Progenitor cell of endocrine pancreas (in vitro differentiated cells): ENCODE data around the gene TADA3. TPM values are rescaled to one million over a fixed set of nuclear protein-coding genes. Genes with fewer than 3 reads are reported as not detected.
A peak's percentile ranks its signal among the peaks of the same experiment; 100 is the strongest.

ENCODE experiments used
- DNase-seq: peaks from one replicate; pipeline ENCODE4 v3.0.0; 2021; ENCODE audit warnings: low spot score; ENCODE audit not compliant: unreplicated experiment
- H3K27ac Mint-ChIP-seq: 2 replicates; pipeline ENCODE4 v1.8.0; 2021; ENCODE audit warnings: mild to moderate bottlenecking, moderate library complexity, mixed read lengths
- H3K27me3 Mint-ChIP-seq: 2 replicates; pipeline ENCODE4 v1.8.0; 2021; ENCODE audit warnings: mixed read lengths
- H3K36me3 Mint-ChIP-seq: 2 replicates; pipeline ENCODE4 v1.8.0; 2022; ENCODE audit warnings: mixed read lengths; ENCODE audit not compliant: insufficient read depth
- H3K4me1 Mint-ChIP-seq: 2 replicates; pipeline ENCODE4 v1.8.0; 2021; ENCODE audit warnings: low read depth, mixed read lengths
- H3K4me3 Mint-ChIP-seq: 2 replicates; pipeline ENCODE4 v1.8.0; 2021; ENCODE audit warnings: low read depth, mild to moderate bottlenecking, moderate library complexity, mixed read lengths
- H3K9me3 Mint-ChIP-seq: 2 replicates; pipeline ENCODE4 v1.8.0; 2021; ENCODE audit warnings: low read depth, mixed read lengths
- total RNA-seq: library from RNA; stranded (reverse); gene quantifications from 2 replicates; pipeline ENCODE4 v1.2.1, GENCODE V29; 2021
- TF ChIP-seq, protein P1 (sequence below): fragments of 200-600 bp; sonication (generic); IDR thresholded peaks from one replicate; pipeline ENCODE4 v1.5.0; 2021; ENCODE audit warnings: antibody characterized with exemption, mild to moderate bottlenecking; ENCODE audit not compliant: unreplicated experiment

Gene TADA3
- total RNA-seq, 1 donor from 2014 or later = 70.8 TPM

DNA sequence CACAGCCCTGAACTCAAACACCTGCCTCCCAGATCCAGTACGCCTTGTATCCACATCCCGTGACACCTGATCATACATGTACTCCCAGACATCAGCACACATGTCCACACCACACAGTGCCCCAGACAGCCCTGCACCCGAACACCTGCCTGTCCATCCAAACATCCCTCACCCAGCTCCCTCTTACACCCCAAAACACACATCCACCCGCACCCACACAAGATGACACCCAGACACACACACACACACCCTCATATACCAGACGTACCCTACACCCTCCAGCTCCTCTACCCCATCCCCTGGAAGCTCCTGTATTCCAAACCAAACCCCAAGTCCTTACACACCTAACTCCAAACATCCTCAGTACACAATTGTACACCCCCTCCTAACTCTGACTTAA is 23.3 kb downstream of the TADA3 start:
- Mint-ChIP-seq H3K4me1 (peaks cover 16% of the 10 kb centered on the region), H3K9me3 (no peaks in the 10 kb centered on the region), H3K27me3 (no peaks in the 10 kb centered on the region), H3K36me3 (peaks cover 2% of the 10 kb centered on the region), H3K27ac (peak overlapping the region; percentile 85), H3K4me3 (peak overlapping the region; percentile 80)
- TF ChIP-seq, protein P1, sequence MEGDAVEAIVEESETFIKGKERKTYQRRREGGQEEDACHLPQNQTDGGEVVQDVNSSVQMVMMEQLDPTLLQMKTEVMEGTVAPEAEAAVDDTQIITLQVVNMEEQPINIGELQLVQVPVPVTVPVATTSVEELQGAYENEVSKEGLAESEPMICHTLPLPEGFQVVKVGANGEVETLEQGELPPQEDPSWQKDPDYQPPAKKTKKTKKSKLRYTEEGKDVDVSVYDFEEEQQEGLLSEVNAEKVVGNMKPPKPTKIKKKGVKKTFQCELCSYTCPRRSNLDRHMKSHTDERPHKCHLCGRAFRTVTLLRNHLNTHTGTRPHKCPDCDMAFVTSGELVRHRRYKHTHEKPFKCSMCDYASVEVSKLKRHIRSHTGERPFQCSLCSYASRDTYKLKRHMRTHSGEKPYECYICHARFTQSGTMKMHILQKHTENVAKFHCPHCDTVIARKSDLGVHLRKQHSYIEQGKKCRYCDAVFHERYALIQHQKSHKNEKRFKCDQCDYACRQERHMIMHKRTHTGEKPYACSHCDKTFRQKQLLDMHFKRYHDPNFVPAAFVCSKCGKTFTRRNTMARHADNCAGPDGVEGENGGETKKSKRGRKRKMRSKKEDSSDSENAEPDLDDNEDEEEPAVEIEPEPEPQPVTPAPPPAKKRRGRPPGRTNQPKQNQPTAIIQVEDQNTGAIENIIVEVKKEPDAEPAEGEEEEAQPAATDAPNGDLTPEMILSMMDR = no peak
- DNase-seq = no peak

DNA sequence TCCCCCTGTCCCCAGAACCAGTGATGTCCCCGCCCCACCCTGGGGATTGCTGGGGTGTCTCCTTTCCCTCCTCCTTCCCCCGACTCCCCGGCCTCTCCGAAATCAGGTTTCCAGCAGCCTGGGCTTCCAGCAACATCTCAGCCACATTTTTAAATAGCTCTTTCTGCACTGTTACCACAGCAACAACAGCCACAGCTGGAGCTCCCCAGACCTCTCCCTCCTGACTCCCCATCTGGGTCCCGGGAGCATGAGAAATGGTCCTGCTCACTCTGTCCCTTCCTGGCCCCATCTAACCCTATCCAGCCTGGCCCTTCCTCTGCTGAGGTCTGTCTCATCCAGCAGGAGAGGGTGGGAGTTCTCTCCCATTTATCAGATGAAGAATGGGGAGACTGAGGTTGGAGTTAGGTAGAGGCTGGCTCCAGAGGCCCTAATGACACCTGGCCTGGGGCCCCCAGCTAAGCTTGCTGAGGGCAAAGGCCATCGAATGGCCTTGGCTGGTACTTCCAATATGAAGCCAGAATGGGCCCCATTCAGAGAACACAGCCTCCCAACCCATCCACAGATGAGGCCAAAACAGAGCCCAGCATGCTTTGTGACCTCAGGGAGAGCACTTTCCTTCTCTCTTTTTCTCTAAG is 24.0 kb downstream of the TADA3 start:
- no peak overlapping the region for H3K27ac Mint-ChIP-seq
- no peak for DNase-seq

DNA sequence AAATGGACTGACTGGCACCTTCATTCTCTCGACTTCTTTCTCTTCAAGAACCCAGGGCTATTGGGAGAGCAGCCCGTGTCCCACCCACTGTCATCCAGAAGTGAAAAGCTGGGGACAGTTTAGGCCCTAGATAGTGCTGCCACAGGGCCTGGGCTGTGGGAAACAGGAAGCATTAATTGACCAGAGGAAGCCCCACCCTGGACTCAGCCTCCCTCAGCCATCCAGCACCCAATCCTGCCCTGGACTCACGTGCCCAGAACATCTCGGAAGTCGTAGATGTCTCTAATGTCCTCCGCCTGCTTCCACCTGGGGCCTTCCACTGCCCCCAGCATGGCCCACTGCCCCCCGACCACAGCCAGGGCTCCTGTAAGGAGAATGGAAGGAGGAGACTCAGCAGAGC is 24.9 kb downstream of the TADA3 start:
- Mint-ChIP-seq H3K9me3 (no peaks in the 10 kb centered on the region), H3K27me3 (no peaks in the 10 kb centered on the region), H3K36me3 (peaks cover 2% of the 10 kb centered on the region), H3K4me3 (no peak overlapping the region), H3K27ac (no peak overlapping the region), H3K4me1 (peaks cover 16% of the 10 kb centered on the region)
- TF ChIP-seq, protein P1 = no peak
- DNase-seq = no peak

More for the DNA sequence above, 24.0 kb downstream of the TADA3 start:
- Mint-ChIP-seq H3K9me3 (no peaks in the 10 kb centered on the region), H3K4me3 (peak overlapping the region; percentile 80), H3K27me3 (no peaks in the 10 kb centered on the region), H3K36me3 (peaks cover 2% of the 10 kb centered on the region), H3K4me1 (peaks cover 16% of the 10 kb centered on the region)
- TF ChIP-seq, protein P1 = no peak

DNA sequence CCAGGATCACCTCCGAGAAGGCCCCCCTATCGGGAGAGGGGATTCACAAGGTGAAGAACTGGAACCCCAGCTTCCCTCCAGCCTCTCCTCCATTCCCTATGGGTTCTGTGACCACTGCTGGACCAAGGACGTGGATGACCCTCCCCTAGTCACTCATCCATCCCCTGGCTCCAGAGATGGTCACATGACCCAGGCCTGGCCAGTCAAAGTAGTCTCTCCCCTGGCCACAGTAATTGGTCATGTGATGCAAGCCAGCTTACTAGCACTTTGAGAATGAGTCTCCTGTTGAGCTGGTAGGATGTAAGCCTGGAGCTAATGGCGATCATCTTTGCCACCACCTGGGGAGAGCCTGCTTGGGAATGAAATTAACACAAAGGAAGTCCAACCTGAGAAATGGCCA is 26.4 kb downstream of the TADA3 start:
- no peak for DNase-seq
- Mint-ChIP-seq H3K4me3 (no peak overlapping the region), H3K27ac (no peak overlapping the region), H3K36me3 (peaks cover 6% of the 10 kb centered on the region), H3K4me1 (peaks cover 16% of the 10 kb centered on the region), H3K27me3 (no peaks in the 10 kb centered on the region), H3K9me3 (no peaks in the 10 kb centered on the region)
- TF ChIP-seq, protein P1 = no peak

DNA sequence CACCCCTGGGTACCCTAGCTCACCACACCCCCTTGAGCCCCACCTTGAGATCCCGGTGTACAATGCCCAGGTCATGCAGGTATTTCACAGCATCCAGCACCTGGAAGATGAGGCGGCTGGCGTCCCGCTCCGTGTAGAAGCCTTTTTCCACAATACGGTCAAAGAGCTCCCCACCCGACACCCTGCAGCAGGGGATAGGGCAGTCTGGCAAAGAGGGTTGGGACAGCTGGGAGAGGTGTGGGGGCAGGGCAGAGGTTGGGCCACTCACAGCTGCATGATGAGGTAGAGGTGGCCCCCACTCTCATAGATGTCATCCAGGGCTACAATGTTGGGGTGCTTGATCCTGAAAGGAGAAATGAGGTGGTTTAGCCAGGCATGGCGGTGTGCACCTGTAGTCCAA is 29.4 kb downstream of the TADA3 start:
- H3K4me1 Mint-ChIP-seq = no peaks in the 10 kb centered on the region
- H3K27ac Mint-ChIP-seq = no peak overlapping the region
- TF ChIP-seq, protein P1 = no peak
- H3K27me3 Mint-ChIP-seq = no peaks in the 10 kb centered on the region
- no peaks in the 10 kb centered on the region for H3K9me3 Mint-ChIP-seq
- peaks cover 20% of the 10 kb centered on the region for H3K36me3 Mint-ChIP-seq
- DNase-seq = no peak
- H3K4me3 Mint-ChIP-seq = no peak overlapping the region
